WI38 (cell line): ENCODE results near the gene LTBP1.
"Not testable (repeated sequence)": the region's sequence is repeated elsewhere in the genome, so short reads cannot be mapped to it uniquely, and the experiment has no call there.

Experiments used
- H3K4me3 ChIP-seq: 2 replicates; pipeline ENCODE4 v1.5.1; 2011; ENCODE audit warnings: low read depth, mild to moderate bottlenecking, control low read depth, low read length
- TF ChIP-seq, protein P1 (sequence below): IDR thresholded peaks from 2 replicates; pipeline ENCODE4 v1.5.1; 2012; ENCODE audit warnings: low read depth, mild to moderate bottlenecking, control low read depth, low read length

The LTBP1 gene

DNA sequence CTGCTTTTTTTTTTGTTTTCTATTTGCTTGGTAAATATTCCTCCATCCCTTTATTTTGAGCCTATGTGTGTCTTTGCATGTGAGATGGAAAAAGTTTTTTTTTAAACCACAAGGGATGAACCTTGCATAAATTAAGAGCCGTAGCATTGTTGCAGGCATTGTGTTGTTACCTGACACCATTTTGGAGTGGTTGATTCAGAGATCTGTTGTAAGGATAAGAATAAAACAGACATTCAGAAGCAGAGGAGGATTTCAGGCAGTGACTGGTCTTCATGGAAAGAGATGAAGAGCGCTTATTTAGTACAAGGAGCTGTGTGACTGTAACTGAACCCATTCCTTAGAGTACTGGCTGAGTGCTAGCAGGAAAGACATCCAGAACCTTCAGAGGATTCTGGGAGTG, 101.2 kb downstream of the LTBP1 start:
- no peak overlapping the region for H3K4me3 ChIP-seq
- TF ChIP-seq, protein P1, sequence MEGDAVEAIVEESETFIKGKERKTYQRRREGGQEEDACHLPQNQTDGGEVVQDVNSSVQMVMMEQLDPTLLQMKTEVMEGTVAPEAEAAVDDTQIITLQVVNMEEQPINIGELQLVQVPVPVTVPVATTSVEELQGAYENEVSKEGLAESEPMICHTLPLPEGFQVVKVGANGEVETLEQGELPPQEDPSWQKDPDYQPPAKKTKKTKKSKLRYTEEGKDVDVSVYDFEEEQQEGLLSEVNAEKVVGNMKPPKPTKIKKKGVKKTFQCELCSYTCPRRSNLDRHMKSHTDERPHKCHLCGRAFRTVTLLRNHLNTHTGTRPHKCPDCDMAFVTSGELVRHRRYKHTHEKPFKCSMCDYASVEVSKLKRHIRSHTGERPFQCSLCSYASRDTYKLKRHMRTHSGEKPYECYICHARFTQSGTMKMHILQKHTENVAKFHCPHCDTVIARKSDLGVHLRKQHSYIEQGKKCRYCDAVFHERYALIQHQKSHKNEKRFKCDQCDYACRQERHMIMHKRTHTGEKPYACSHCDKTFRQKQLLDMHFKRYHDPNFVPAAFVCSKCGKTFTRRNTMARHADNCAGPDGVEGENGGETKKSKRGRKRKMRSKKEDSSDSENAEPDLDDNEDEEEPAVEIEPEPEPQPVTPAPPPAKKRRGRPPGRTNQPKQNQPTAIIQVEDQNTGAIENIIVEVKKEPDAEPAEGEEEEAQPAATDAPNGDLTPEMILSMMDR, result no peak

DNA sequence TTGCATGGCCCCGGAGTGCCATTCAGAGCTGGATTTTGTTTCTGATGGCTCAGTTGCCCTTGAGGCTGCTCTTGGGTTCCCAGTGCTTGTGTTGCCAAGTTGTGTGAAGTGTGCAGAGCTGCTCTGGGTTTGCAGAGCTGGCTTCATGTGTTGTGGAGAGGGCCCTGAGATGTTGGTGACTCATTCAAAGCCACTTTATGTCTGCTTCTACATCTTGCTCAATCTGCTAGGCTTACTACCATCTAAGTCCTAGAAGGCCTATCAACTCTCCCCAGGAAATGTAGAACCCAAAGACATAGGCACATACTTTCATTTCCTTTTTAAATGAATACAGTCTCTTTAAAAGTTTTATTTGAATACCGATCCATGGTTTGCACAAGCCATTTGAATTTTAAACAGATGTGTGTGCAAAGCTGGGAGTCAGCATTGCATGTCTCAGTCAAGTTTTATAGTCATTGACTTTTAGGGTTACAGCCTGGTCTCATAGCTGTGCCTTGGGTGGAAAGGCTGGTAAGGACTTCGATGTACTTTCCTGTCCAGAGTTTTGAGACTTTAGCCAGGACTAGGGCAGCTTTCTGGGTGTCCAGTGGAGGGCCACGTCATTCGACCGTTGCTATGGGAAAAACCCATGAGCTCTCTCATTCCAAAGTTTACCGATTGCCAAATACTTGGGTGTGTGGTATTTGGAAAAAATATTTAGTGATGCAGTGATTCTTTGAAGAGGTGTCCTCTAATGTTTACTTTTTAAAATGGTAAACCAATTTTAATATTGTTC, 105.0 kb downstream of the LTBP1 start:
- TF ChIP-seq, protein P1, result no peak
- H3K4me3 ChIP-seq, result no peak overlapping the region

DNA sequence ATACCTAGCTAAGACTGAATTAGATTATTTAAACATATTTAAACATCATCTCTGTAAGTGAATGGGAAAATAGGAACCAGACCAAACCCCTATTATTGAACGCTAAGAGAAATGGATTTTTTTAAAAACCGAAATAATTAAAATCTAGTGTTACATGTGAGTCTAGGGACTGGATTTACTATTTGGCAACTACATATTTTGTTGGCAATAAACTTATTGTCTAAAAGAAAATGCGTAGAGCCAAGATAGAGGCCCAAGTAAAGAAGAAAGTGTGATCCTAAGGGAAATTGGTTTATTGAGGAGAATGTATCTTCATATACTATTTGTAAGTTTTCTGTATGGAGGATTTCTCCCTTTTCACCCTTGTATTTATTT, 105.6 kb downstream of the LTBP1 start:
- TF ChIP-seq, protein P1, result no peak
- H3K4me3 ChIP-seq, result no peak overlapping the region

DNA sequence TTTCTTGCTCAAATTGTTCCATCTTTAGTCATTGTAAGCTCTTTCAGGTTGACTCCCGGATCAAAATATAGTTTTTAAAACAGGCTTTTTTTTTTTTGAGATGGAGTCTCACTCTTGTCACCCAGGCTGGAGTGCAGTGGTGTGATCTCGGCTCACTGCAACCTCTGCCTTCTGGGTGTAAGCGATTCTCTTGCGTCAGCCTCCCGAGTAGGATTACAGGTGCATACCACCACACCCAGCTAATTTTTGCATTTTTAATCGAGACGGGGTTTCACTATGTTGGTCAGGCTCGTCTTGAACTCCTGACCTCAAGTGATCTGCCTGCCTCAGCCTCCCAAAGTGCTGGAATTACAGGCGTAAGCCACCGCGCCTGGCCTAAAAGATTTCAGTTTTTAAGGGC, 106.0 kb downstream of the LTBP1 start:
- H3K4me3 ChIP-seq, result not testable (repeated sequence)

DNA sequence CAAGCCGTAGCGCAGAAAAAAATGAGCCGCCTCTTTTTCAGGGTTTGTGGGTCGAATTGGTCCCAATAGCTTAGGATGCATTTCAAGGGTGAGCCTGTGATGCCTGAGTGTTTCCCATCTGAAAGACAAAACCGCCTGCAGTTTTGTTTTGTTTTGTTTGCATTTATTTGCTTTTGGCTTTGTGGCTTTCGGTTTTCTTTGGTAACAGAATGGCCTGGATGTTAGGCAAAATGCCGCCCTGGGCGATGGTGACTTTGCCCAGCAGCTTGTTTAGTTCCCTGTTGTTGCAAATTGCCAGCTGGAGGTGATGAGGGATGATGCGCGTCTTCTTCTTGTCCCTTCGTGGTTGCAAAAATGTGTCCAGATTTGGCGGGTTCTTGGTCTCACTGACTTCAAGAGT, 109.4 kb downstream of the LTBP1 start:
- TF ChIP-seq, protein P1, result no peak
- no peak overlapping the region for H3K4me3 ChIP-seq

DNA sequence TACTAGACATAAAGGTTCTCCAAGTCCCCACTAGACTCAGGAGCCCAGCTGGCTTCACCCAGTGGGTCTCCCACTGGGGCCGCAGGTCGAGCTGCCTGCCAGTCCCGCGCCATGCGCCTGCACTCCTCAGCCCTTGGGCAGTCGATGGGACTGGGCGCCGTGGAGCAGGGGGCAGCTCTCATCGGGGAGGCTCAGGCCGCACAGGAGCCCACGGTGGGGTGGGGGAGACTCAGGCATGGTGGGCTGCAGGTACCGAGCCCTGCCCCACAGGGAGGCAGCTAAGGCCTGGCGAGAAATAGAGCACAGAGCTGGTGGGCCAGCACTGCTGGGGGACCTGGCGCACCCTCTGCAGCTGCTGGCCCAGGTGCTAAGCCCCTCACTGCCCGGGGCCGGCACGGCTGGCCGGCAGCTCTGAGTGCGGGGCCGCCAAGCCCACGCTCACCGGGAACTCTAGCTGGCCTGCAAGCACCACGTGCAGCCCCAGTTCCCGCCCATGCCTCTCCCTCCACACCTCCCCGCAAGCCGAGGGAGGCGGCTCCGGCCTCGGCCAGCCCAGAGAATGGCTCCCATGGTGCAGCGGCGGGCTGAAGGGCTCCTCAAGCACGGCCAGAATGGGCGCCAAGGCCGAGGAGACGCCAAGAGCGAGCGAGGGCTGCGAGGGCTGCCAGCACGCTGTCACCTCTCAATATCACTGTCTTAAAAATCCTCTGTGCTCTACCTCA, 110.7 kb downstream of the LTBP1 start:
- H3K4me3 ChIP-seq, result not testable (repeated sequence)

DNA sequence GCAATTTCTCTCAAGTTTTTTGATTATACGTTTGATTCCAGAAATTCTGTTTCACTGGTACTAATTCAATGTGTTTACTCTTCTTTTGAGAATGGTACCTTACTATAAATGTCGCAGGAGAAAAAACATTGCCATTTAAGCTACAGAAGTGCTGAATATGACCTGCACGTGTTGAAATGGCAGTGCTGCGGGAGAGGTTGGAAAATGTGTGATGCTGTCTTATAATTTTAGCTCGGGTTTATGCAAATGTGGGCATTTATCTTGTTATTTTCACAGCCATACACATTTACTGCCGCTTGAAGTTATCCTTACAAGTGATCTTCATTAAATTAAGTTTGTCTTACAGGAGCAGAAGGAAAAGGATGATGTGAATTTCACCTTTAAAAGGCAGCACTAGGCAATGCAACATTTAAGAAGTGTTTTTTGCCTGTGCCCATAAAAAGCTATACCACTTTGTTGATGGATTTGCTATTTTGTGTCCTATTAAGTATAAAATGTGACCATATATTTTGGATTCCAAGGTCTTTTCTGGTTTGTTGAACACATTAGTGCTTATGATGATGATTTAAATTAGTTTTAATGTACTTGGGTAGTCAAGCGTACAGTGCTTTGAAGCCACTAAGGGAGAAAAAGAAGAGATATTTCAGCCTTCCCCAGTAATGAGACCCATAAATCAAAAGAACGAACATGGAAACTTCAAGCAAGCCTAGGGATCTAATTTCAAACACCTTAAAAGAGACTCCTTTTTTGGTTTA, 112.1 kb downstream of the LTBP1 start:
- TF ChIP-seq, protein P1, result no peak
- no peak overlapping the region for H3K4me3 ChIP-seq
